GM19324 (cell line): ENCODE measurements around the gene C2orf76.
"Not testable (repeated sequence)": the region's sequence is repeated elsewhere in the genome, so short reads cannot be mapped to it uniquely, and the experiment has no call there.

Source experiments
- ATAC-seq: cut with Tn5 transposase; IDR thresholded peaks from one replicate; pipeline ENCODE4 v1.9.1; 2021; ENCODE audit warnings: mild to moderate bottlenecking, moderate library complexity; ENCODE audit not compliant: unreplicated experiment, low FRiP score

Gene C2orf76

DNA sequence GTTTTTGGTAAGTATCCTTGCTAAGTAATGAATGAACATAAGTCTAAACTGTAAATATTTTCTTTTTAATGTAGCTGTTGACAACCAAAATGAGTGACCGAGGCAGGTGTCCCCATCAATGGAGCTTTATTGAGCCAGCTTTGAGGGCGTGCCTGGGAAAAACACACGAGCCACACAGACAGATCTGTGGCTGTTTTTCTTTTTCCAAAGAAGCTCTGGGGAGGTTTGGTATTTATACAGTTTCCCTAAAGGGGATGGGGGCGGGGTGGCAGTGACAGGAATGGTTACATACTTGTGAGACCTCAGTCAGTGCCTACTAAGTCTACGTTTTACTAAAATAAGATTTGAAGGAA is 11.3 kb upstream of the C2orf76 start:
- ATAC-seq: no peak

DNA sequence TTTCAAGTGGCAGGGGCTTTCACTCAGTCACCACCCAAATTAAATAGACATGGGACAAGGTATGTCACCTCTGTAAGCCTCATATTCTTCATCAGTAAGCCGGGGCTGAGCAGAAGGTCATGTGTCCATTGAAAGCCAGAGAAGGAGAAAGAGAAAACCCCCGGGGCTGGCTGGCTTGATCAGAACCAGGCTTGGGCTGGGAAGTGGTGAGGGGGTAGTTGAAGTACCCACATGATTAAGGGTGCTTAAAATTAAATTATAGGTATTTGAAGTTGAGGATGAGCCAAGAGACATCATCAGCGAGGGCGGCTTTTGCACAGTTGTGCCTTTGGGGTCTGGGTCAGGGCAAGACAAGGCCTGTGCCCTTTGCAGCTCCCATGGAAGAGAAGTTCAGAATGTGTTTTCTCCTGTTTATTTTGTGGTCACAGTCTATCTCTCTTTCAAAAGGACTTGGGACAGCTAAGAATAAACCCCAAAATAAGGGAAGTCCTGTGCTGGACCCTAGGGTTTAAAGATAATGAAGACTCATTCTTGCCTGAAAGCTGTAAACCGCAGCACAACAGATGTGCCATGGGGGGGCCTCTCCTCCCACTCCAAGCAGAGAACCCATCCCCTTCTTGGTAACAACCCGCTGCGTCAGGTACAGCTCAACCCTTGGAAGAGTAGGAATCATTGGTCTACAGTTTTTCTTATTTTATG is 10.8 kb upstream of the C2orf76 start:
- ATAC-seq: no peak

DNA sequence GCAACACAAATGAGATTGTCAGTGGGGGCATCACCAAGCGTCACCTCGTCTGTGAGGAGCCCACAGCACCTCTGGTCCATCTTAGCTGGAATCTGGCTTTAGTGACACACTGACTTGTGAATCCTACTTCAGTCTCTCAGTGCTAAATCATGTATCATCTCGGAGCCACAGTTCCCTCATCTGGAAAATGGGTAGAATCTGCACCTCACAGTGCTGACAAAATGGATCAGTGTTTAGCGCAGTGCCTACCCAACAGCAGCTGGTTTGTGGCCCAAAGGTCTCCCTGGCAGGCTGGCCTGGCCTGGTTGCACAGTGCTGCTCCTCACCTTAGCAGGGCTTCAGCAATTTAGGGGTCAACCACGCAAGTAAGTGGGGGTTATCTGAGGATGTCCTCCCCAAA is 10.2 kb upstream of the C2orf76 start:
- ATAC-seq: no peak

DNA sequence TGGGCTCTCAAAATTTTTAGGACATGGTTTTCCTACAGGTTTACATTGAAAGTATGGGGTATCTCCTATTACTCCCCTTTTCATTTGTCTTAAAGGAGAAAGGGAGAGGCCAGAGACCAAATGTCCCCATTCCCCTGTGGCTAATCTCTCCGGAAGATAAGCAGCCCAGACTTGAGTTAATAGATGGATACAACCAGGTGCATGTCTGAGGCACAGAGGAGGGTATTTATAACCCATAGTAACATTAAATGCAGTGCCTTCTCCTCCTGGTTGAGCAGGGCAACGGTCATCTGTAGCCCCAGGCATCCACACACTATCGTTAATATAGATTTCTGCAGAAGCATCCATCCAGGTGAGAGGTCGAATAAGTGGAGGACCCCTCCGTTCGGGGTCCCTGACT is 9.8 kb upstream of the C2orf76 start:
- ATAC-seq: not testable (repeated sequence)

DNA sequence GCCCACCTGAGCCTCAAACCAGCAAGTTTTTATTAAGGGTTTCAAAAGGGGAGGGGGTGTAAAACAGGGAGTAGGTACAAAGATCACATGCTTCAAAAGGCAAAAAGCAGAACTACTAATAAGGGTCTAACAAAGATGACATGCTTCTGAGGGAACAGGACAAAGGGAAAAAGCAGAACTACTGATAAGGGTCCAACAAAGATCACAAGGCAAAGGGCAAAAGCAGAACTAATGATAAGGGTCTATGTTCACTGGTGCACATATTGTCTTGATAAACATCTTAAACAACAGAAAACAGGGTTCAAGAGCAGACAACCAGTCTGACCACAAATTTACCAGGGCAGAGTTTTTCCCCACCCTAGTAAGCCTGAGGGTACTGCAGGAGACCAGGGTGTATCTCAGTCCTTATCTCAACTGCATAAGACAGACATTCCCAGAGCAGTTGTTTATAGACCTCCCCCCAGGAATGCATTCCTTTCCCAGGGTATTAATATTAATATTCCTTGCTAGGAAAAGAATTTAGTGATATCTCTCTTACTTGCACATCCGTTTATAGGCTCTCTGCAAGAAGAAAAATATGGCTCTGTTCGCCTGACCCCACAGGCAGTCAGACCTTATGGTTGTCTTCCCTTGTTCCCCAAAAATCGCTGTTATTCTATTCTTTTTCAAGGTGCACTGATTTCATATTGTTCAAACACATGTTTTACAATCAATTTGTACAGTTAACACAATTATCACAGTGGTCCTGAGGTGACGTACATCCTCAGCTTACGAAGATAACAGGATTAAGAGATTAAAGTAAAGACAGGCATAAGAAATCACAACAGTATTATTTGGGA is 7.5 kb upstream of the C2orf76 start:
- not testable (repeated sequence) for ATAC-seq

DNA sequence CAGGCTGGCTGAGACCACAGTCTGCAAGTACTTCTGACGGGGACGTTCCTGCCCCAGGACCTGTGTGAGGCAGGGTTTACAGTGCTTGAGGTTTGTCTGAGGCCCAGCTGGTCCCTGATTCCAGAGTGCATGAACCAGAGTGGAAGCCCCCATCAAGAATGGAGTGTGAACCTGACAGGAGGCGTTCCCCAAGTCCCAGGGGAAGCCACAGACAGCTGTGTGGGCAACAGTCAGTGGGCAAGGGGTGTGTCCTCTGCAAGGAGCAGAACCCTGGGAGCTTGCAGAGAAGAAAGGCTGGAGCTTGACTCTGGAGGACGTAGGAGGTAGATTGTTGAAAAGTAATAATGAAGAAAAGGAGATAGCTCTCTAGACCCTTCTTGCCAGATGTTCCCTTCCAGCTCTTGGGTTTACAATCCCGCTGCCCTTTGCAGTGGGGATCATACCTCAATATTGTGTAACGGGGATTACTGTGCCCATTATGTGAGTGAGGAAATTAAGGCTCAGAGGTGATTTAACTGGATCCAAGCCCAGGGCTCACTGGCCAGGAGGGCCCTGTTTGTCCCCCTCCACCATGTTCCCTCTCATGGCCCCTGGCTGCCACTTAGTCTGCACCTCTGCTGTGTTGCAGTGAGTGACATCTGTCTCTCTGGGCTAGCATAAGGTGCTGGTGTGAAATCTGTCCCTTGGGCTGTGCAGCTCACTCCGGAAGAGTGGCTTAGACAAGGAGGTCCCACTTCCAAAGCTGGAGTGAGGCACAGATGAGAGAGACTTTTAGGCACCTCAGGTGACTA is 6.3 kb upstream of the C2orf76 start:
- no peak for ATAC-seq

DNA sequence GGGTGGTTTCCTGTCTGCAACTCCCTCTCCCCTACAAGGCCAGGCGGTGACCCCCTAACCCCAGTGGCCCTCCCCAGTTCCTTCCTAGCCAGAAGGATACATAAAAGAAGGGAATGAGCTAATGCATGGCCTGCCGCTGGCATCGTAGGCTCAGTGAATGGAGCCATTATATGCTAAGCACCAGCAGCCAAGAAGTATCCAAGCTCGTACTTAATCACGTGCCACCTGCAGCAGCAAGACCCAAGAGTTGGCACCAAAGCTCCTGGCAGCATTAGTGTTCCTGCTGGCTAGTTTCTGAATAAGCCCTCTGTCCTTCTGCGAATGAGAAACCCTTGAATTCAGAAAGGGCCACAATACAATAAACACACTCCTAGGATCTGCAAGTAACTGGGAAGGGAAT is 4.5 kb upstream of the C2orf76 start:
- no peak for ATAC-seq

DNA sequence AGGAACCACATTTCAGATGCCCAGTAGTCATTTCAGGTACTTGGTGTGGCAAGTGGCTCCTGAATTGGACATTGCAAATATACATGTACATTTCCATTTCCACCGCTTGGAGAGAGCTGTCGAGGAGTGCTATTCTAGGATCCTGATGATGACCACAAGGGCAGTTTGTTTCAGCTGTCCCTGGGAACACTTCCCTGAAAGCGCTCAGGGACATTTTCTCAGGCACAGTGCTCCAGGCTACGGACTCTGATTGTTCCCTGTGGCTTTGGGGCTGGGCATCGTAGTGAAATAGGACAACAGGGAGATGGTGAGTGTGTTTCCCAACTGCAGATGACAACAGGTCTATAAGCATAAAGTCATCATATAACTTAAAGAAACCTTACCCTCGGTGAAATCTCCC is 3.2 kb upstream of the C2orf76 start:
- ATAC-seq: no peak

DNA sequence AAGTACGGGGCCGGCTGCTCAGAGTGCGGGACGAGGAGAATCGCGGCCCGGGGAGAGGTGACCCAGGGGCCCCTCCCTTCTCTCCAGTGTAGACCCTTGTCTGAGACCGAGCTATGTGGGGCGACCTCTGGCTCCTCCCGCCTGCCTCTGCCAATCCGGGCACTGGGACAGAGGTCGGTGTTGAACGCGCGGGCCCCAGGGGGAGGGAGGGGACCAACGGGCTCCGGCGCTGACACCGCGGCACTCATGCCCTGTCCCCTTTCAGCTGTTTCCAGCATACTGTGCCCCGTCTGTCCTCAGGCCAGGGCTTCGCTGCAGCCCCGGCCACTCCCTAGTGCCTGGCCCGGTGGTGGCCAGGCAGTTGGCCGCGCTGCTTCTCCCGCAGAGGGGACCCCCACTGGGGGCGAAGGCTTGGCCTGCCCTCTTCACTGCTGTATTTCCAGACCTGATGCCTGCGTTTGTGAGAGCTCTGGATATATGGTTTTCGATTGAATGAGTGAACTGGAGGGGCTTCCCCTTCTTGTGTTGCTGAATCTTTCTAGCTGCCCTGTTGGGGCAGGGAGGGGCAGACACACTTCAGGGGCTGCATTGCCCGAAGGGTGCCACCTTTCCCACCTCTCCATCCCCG is 952 bp upstream of the C2orf76 start:
- ATAC-seq: peak; percentile 36

DNA sequence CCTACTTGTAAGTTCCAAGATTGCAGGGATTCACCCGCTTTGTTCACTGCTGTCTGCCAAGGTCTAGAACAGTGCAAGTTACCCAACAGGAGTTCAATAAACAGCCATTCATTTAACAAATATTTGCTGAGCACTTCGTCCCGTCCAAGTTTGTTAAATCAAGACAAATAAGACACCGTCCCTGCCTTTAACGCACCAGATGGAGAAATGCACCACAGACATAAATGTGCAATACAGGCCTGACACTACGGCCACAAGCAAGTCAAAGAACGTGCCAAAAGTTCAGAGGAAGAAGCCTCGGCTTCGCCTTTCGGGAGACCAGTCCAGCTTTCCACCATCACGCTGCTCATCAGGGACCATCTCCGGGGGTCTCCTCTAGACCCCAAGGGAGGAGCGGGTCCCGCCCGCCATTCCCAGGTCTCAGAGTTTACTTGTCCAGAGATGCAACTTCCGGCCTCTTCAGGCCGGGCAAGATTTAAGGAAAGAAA is 429 bp downstream of the C2orf76 start:
- peak; percentile 3 for ATAC-seq

DNA sequence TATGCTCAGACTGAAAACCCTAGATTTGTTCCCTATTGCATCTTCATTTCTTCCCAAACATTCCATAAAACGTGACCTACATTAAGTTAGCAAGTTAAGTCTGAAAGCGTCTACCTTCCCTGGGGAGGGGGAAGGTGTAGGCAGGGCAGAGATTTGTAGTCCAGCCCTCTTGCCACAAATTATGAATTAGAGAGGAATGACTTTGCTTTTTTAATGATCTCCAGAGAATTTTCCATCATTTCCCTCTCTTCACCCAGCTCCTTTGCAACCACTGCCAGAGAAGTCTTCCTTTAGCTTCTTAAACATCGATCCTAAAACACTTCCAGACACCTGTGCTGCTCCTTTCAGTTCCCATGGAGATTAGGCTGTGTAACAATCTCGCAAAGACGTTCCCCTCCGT is 1.2 kb downstream of the C2orf76 start:
- no peak for ATAC-seq

DNA sequence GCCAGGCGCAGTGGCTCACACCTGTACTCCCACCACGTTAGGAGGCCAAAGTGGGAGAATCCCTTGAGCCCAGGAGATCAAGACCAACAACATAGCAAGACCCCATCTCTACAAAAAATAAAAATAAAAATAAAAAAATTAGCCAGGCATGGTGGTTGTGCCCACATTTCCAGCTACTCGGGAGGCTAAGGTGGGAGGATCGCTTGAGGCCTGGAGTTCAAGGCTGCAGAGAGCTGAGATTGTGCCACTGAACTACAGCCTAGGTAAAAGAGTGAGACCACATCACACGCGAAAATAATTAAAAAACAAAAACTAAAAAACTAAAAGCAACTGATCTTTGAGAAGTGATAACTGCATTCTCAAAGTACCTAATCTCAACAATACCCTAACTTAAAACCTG is 1.8 kb downstream of the C2orf76 start:
- ATAC-seq: no peak

DNA sequence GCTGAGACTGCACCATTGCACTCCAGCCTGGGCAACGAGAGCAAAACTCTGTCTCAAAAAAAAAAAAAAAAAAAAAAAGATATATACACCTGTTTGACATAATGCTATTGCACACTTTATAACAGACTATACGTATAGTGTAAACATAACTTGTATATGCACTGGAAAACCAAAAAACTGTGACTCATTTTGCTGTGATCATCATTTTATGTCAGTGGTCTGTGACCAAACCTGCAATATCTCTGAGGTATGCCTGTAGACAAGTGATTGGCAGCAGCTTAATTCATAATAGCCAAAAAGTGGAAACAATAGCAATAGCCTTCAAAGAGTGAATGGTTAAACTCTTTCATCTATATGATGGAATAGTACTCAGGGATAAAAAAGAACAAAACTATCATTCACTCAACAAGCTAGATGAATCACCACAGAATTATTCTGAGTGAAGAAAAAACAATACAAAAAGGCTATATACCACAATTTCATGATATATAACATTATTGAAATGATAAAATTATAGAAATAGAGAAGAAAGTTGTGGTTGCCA is 6.1 kb downstream of the C2orf76 start:
- ATAC-seq: no peak

DNA sequence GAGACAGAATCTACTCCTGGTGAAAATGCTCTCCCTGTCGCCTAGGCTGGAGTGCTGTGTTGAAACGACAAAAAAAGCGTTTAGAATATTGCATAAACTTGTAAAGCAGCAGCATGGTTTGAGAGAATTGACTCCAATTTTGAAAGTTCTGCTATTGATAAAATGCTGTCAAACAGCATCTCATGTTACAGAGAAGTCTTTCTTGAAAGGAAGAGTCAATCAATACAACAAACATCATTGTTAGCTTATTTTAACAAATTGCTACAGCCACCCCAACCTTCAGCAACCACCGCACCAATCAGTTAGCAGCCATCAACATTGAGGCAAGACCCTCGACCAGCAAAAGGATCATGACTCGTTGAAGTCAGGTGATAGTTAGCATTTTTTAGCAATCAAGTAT is 6.9 kb downstream of the C2orf76 start:
- no peak for ATAC-seq

DNA sequence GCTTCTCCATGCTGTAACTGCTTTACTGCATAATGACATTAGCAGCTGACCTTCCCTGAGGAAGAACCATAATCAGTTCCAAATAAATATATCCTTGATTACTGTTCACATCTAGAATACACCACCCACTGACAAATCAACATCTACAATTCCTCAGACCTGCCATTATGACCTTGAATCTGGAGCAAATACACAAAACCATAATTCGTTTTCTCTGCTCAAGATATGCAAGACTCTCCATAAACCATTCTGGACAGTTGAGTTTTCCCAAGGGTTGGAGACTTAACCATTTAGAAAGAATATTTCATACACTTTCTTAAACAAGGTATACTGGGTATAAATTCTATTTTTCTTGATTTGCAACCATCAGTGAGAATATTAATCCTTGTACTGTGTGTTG is 11.8 kb downstream of the C2orf76 start:
- no peak for ATAC-seq

DNA sequence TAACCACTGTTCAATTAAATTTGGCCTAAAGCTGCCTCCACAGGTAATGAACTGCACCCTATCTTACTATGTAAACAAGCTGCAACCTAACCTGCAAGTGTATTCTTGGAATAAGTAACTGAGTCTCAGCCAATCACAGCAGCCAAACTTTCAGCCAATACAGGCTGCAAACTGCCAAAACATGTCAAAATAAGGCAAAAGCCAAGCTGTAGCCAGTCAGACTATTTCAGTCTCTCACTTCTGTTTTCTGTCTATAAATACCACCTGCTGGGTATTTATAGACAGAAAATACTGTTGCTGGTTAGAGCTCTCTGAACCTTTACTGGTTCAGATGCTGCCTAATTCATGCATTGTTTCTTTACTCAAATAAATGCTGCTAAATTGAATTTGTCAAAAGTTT is 14.3 kb downstream of the C2orf76 start:
- ATAC-seq: peak; percentile 94

DNA sequence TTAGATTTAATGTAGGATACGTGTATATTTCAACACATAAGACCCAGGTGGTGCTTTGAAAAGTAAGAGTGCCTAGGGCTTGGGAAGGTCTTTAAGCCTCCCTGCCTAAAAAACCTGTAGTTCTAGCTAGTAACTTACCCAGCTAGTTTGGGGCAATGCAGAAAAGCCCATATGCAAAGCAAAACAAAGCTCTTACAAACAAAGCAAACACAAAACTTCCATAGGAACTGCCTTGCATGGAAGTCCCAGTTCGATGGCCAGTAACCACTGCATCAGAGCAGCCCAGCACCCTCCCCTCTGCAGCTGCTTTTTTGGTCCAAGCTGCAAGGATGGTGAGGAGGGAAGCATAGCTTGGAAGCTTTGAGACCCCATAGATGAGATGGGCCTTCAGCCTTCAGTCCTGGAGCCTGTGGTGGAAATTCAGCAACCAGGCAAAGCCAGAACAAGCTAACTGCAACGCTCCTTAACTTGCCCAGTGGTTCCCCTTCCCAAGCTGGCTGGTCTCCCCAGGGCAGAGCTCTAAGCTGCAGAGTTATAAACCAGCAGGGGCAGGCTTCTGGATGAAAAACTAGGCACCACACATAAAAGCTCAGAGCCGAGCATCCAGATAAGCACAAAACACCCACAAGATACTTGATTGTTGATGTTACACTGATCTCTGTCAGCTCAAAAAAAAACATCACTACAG is 16.2 kb downstream of the C2orf76 start:
- no peak for ATAC-seq

DNA sequence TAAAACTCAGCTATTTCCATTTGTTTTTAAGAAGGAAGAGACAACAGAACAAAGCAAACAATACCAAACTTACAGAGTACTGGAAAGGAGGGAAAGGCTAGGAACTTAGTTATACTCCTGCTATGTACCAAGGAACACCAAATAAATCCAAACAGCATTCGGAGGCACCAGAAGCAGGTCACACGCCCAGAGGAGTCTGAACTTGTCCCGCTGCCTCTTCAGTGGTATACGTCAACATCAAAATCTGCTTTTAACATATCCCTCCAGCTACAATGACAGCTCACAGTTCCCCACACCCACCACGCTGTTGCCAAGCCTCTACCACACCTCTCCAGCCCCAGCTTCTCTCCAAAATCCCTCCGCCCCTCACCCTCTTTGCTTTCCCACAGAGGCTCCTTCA is 17.3 kb downstream of the C2orf76 start:
- ATAC-seq: no peak

DNA sequence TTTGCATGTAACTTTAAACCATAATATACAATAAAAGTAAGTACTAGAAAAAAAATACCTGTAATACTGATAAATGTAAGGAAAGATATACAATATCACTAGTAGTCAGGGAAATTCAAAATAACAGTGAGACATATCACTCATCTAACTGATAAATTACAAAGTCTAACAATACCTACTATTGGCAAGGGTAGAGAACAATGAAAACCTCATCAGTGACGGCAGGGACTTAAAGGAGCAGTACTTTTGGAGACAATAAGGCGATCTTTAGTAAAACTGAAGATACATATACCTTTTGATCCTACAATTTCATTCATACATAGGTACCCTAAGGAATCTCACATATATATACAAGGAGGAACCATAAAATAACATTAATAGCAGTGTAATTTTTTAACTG is 24.9 kb downstream of the C2orf76 start:
- no peak for ATAC-seq

DNA sequence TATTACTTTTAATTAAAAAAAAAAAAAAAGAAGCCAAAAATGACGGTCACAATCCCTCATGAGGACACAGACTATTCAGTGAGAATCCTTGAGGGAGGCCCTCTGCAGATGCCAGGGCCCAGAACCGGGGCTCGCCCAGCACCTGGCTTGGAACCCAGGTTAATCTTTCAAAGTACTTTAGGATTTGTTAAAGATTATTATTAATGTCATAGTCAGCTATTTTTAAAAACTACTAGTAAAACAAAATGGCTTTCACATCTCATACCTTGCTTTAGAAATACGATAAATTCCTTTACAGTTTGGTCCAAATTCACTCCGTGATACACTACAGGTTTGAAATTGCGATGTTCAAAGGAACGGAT is 27.1 kb downstream of the C2orf76 start:
- ATAC-seq: no peak
